Fibroblast of lung (primary cell): ENCODE data around the gene ELL.

Source experiments
- CTCF ChIP-seq, 2 donors: IDR thresholded peaks in 1 of 2; conservative IDR thresholded peaks in 1 of 2; 1 replicate in 1 of 2; 2 replicates in 1 of 2; pipeline ENCODE4 v1.5.1; 2011 to 2012; ENCODE audit warnings: low read length in 2 of 2, control low read depth in 1 of 2, inconsistent platforms in 1 of 2, low read depth in 1 of 2, mild to moderate bottlenecking in 1 of 2
- EZH2 ChIP-seq: IDR thresholded peaks from 2 replicates; pipeline ENCODE4 v1.5.1; 2012; ENCODE audit warnings: low read length, control low read depth, mild to moderate bottlenecking; ENCODE audit errors: missing control alignments

- TF ChIP-seq CTCF (conservative IDR thresholded peaks at IDR 0.05 in 1 of 2, IDR thresholded peaks at IDR 0.05 in 1 of 2; ENCODE audit: low read depth in 1 of 2, low read length in 2 of 2) (no peak), EZH2 (no peak)
Observed at GRCh38 chr19:18414504-18415177, 107.2 kb downstream of the ELL start.
